SK-N-SH (cell line): ENCODE results near the gene CEACAM7. TPM values are rescaled to one million over a fixed set of nuclear protein-coding genes. Genes with fewer than 3 reads are reported as not detected.

Source experiments
- CTCF ChIA-PET: fragments of 300-600, 350-600 bp; formaldehyde crosslinking; extraction: SDS; loops from one replicate; lab custom pipeline; 2021; lab: Yijun Ruan, JAX
- POLR2A ChIA-PET: fragments of 350-600 bp; sonication (Branson Sonifier 250); formaldehyde crosslinking; extraction: SDS; loops from one replicate; lab custom pipeline; 2020; ENCODE audit warnings: antibody characterized with exemption, inconsistent platforms; lab: Yijun Ruan, JAX
- DNase-seq: peaks from one replicate; pipeline ENCODE4 v3.0.0; 2012
- H2AFZ ChIP-seq: fragments of 200-600 bp; sonication (generic); 2 replicates; pipeline ENCODE4 v1.8.1; 2016; ENCODE audit warnings: antibody characterized with exemption, mild to moderate bottlenecking, low read depth
- H3F3A ChIP-seq: fragments of 200-600 bp; sonication (generic); replicated peaks from 2 replicates; pipeline ENCODE3; 2016; ENCODE audit warnings: antibody characterized with exemption, mild to moderate bottlenecking; ENCODE audit not compliant: insufficient read depth
- H3K27ac ChIP-seq, 2 experiments: fragments of 200-500 bp in 1 of 2; fragments of 200-600 bp in 1 of 2; sonication (Bioruptor generic) in 1 of 2; sonication (generic), shearing (Covaris generic) in 1 of 2; 2 replicates each; pipeline versions ENCODE4 v1.5.1 to v1.6.1; 2014 to 2016; ENCODE audit warnings: low read depth in 2 of 2, inconsistent platforms in 1 of 2, low read length in 1 of 2, mild to moderate bottlenecking in 1 of 2, mixed read lengths in 1 of 2
- H3K27me3 ChIP-seq: fragments of 200-600 bp; sonication (generic), shearing (Covaris generic); 2 replicates; pipeline ENCODE4 v1.6.1; 2016; ENCODE audit warnings: mixed run types; ENCODE audit not compliant: insufficient read depth
- H3K36me3 ChIP-seq, 2 experiments: fragments of 200-500 bp in 1 of 2; fragments of 200-600 bp in 1 of 2; sonication (Bioruptor generic) in 1 of 2; sonication (generic) in 1 of 2; replicated peaks in 1 of 2; 2 replicates each; pipeline versions ENCODE3 to v1.5.1; 2014 to 2016; ENCODE audit warnings: low read length in 1 of 2, mild to moderate bottlenecking in 1 of 2; ENCODE audit not compliant: insufficient read depth in 2 of 2, control insufficient read depth in 1 of 2
- H3K4me1 ChIP-seq, 2 experiments: fragments of 200-500 bp in 1 of 2; fragments of 200-600 bp in 1 of 2; sonication (Bioruptor generic) in 1 of 2; sonication (generic), shearing (Covaris generic) in 1 of 2; 2 replicates each; pipeline versions ENCODE4 v1.5.1 to v1.6.1; 2014 to 2016; ENCODE audit warnings: low read depth in 1 of 2, low read length in 1 of 2, mixed run types in 1 of 2; ENCODE audit not compliant: insufficient read depth in 2 of 2, control insufficient read depth in 1 of 2
- H3K4me2 ChIP-seq: fragments of 200-600 bp; sonication (generic), shearing (Covaris generic); 2 replicates; pipeline ENCODE4 v1.6.1; 2017; ENCODE audit warnings: mixed run types
- H3K4me3 ChIP-seq, 2 experiments: fragments of 200-500 bp in 1 of 2; fragments of 200-600 bp in 1 of 2; sonication (Bioruptor generic) in 1 of 2; sonication (generic), shearing (Covaris generic) in 1 of 2; 2 replicates each; pipeline versions ENCODE4 v1.5.1 to v1.8.1; 2014 to 2016; ENCODE audit warnings: low read depth in 2 of 2, inconsistent platforms in 1 of 2, low read length in 1 of 2, mild to moderate bottlenecking in 1 of 2, mixed read lengths in 1 of 2, moderate library complexity in 1 of 2
- H3K79me2 ChIP-seq: fragments of 200-600 bp; sonication (generic); 2 replicates; pipeline ENCODE4 v1.8.1; 2017; ENCODE audit warnings: mild to moderate bottlenecking; ENCODE audit not compliant: insufficient read depth
- H3K9ac ChIP-seq: fragments of 200-600 bp; sonication (generic); 2 replicates; pipeline ENCODE4 v1.6.1; 2017; ENCODE audit warnings: mixed run types
- H3K9me2 ChIP-seq: fragments of 200-600 bp; sonication (generic); 2 replicates; pipeline ENCODE4 v1.6.1; 2017; ENCODE audit warnings: mixed run types
- H3K9me3 ChIP-seq: fragments of 200-600 bp; sonication (generic); 2 replicates; pipeline ENCODE4 v1.6.1; 2017; ENCODE audit warnings: mixed run types, mild to moderate bottlenecking, moderate library complexity
- H4K20me1 ChIP-seq: fragments of 200-600 bp; sonication (generic); 2 replicates; pipeline ENCODE4 v1.6.1; 2017; ENCODE audit warnings: mild to moderate bottlenecking, mixed run types; ENCODE audit not compliant: insufficient read depth
- ELF1 ChIP-seq: IDR thresholded peaks from 2 replicates; pipeline ENCODE4 v1.4.0; 2012
- EP300 ChIP-seq, 2 experiments: IDR thresholded peaks; 2 replicates each; pipeline versions ENCODE4 v1.4.0 to v1.6.1; 2012; ENCODE audit warnings: borderline replicate concordance in 1 of 2, low read depth in 1 of 2, low read length in 1 of 2
- FOXM1 ChIP-seq: IDR thresholded peaks from 2 replicates; pipeline ENCODE4 v1.4.0; 2012; ENCODE audit warnings: low read depth, mild to moderate bottlenecking
- GATA2 ChIP-seq: sonication (generic); formaldehyde crosslinking; IDR thresholded peaks from 2 replicates; pipeline ENCODE4 v1.5.0; 2020; ENCODE audit warnings: mild to moderate bottlenecking, missing genetic modification reagents
- NFIC ChIP-seq: IDR thresholded peaks from 2 replicates; pipeline ENCODE4 v1.4.0; 2012; ENCODE audit warnings: borderline replicate concordance
- NRF1 ChIP-seq: IDR thresholded peaks from 2 replicates; pipeline ENCODE4 v1.6.1; 2012; ENCODE audit warnings: low read depth, mild to moderate bottlenecking, low read length
- POLR2AphosphoS5 ChIP-seq: IDR thresholded peaks from 2 replicates; pipeline ENCODE4 v1.6.1; 2012; ENCODE audit warnings: low read depth, low read length
- RAD21 ChIP-seq: IDR thresholded peaks from 2 replicates; pipeline ENCODE4 v1.6.1; 2012; ENCODE audit warnings: mild to moderate bottlenecking, low read length
- RFX5 ChIP-seq: IDR thresholded peaks from 2 replicates; pipeline ENCODE4 v1.6.1; 2012; ENCODE audit warnings: mild to moderate bottlenecking, improper control_type of control experiment, low read length
- RXRA ChIP-seq: IDR thresholded peaks from 2 replicates; pipeline ENCODE4 v1.4.0; 2012; ENCODE audit warnings: low read depth, mild to moderate bottlenecking, borderline replicate concordance
- SMC3 ChIP-seq: IDR thresholded peaks from 2 replicates; pipeline ENCODE4 v1.6.1; 2012; ENCODE audit warnings: low read depth, low read length, improper control_type of control experiment
- TAF1 ChIP-seq: IDR thresholded peaks from 2 replicates; pipeline ENCODE4 v1.6.1; 2012; ENCODE audit warnings: low read depth, mild to moderate bottlenecking, low read length, moderate library complexity, borderline replicate concordance
- TEAD4 ChIP-seq: IDR thresholded peaks from 2 replicates; pipeline ENCODE4 v1.4.0; 2012; ENCODE audit warnings: mild to moderate bottlenecking, borderline replicate concordance; ENCODE audit not compliant: insufficient read depth
- YY1 ChIP-seq: IDR thresholded peaks from 2 replicates; pipeline ENCODE4 v1.4.0; 2012; ENCODE audit warnings: low read depth, mild to moderate bottlenecking
- WGBS: methylation state at CpG from one replicate; pipeline ENCODE4 v1.1.6; 2017; ENCODE audit warnings: low lambda C conversion rate; 5-methylcytosine and 5-hydroxymethylcytosine counted together
- polyA plus RNA-seq, 3 experiments: library from polyadenylated mRNA; depleted of rRNA; stranded (reverse); fragments of >200 nt; gene quantifications; 2 replicates each; pipeline ENCODE4 v1.2.3, GENCODE V29; 2012
- TF ChIP-seq, protein P1 (sequence below): IDR thresholded peaks from 2 replicates; pipeline ENCODE4 v1.6.1; 2012; ENCODE audit warnings: mild to moderate bottlenecking, low read depth, low read length, moderate library complexity
- TF ChIP-seq, protein P2 (sequence below): IDR thresholded peaks from 2 replicates; pipeline ENCODE4 v1.4.0; 2012; ENCODE audit warnings: low read depth, borderline replicate concordance
- TF ChIP-seq, protein P3 (sequence below): IDR thresholded peaks from 2 replicates; pipeline ENCODE4 v1.4.0; 2012; ENCODE audit warnings: low read depth
- TF ChIP-seq, protein P4 (sequence below): IDR thresholded peaks from 2 replicates; pipeline ENCODE4 v1.4.0; 2012; ENCODE audit warnings: low read depth, borderline replicate concordance
- TF ChIP-seq, protein P5 (sequence below): fragments of 150-350 bp; IDR thresholded peaks from 2 replicates; pipeline ENCODE4 v1.6.1; 2017; ENCODE audit warnings: antibody characterized with exemption, low read length, low read depth, borderline replicate concordance

CEACAM7 gene
- polyA plus RNA-seq, 1 of the 3 experiments (the other 2 are of a cell fraction) = not detected

DNA sequence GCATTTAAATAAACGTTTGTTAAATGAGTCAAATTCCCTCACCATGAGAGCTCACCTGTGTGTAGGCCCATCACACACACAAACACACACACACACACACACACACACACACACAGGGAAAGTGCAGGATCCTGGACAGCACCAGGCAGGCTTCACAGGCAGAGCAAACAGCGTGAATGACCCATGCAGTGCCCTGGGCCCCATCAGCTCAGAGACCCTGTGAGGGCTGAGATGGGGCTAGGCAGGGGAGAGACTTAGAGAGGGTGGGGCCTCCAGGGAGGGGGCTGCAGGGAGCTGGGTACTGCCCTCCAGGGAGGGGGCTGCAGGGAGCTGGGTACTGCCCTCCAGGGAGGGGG lies 11.9 kb upstream of the CEACAM7 start:
- ChIA-PET CTCF (no interaction called here), POLR2A (no interaction called here)
- H3K9me2 ChIP-seq = no peaks in the 10 kb centered on the region
- H3K79me2 ChIP-seq = no peaks in the 10 kb centered on the region
- H3F3A ChIP-seq = no peaks in the 10 kb centered on the region
- TF ChIP-seq YY1 = no peak
- no peak for TF ChIP-seq RFX5
- no peak for TF ChIP-seq RXRA
- no peak for TF ChIP-seq GATA2 (CRISPR knock-in tag)
- TF ChIP-seq, protein P1, sequence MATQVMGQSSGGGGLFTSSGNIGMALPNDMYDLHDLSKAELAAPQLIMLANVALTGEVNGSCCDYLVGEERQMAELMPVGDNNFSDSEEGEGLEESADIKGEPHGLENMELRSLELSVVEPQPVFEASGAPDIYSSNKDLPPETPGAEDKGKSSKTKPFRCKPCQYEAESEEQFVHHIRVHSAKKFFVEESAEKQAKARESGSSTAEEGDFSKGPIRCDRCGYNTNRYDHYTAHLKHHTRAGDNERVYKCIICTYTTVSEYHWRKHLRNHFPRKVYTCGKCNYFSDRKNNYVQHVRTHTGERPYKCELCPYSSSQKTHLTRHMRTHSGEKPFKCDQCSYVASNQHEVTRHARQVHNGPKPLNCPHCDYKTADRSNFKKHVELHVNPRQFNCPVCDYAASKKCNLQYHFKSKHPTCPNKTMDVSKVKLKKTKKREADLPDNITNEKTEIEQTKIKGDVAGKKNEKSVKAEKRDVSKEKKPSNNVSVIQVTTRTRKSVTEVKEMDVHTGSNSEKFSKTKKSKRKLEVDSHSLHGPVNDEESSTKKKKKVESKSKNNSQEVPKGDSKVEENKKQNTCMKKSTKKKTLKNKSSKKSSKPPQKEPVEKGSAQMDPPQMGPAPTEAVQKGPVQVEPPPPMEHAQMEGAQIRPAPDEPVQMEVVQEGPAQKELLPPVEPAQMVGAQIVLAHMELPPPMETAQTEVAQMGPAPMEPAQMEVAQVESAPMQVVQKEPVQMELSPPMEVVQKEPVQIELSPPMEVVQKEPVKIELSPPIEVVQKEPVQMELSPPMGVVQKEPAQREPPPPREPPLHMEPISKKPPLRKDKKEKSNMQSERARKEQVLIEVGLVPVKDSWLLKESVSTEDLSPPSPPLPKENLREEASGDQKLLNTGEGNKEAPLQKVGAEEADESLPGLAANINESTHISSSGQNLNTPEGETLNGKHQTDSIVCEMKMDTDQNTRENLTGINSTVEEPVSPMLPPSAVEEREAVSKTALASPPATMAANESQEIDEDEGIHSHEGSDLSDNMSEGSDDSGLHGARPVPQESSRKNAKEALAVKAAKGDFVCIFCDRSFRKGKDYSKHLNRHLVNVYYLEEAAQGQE = no peak
- no peak for TF ChIP-seq POLR2AphosphoS5
- no peak overlapping the region for H2AFZ ChIP-seq
- no peaks in the 10 kb centered on the region for H3K27me3 ChIP-seq
- H3K4me1 ChIP-seq = peaks cover 0 to 16% of the 10 kb centered on the region in 2 experiments; a peak in 1 of 4 replicates
- no peak overlapping the region for H3K4me3 ChIP-seq
- H3K4me2 ChIP-seq = no peak overlapping the region
- H3K27ac ChIP-seq = no peak overlapping the region
- no peak overlapping the region for H3K9ac ChIP-seq
- H3K9me3 ChIP-seq = no peaks in the 10 kb centered on the region
- DNase-seq = no peak
- no peaks in the 10 kb centered on the region for H4K20me1 ChIP-seq
- no peaks in the 10 kb centered on the region for H3K36me3 ChIP-seq
- 6% methylated on average over 2 of the region's 2 CpGs for WGBS

DNA sequence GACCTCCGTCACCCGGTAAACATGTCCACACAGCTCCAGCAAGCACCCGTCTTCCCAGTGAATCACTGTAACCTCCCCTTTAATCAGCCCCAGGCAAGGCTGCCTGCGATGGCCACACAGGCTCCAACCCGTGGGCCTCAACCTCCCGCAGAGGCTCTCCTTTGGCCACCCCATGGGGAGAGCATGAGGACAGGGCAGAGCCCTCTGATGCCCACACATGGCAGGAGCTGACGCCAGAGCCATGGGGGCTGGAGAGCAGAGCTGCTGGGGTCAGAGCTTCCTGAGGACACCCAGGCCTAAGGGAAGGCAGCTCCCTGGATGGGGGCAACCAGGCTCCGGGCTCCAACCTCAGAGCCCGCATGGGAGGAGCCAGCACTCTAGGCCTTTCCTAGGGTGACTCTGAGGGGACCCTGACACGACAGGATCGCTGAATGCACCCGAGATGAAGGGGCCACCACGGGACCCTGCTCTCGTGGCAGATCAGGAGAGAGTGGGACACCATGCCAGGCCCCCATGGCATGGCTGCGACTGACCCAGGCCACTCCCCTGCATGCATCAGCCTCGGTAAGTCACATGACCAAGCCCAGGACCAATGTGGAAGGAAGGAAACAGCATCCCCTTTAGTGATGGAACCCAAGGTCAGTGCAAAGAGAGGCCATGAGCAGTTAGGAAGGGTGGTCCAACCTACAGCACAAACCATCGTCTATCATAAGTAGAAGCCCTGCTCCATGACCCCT lies 11.3 kb upstream of the CEACAM7 start:
- H3K4me3 ChIP-seq = no peak overlapping the region
- H3K9ac ChIP-seq = no peak overlapping the region
- CTCF ChIA-PET = interaction anchor here (1.6 kb wide), 1 partner anchor 57 kb away, joined by 8 read pairs; no protein-coding TSS in a partner anchor
- no peaks in the 10 kb centered on the region for H3K9me3 ChIP-seq
- no peak overlapping the region for H2AFZ ChIP-seq
- H3K9me2 ChIP-seq = no peaks in the 10 kb centered on the region
- H3K79me2 ChIP-seq = no peaks in the 10 kb centered on the region
- POLR2A ChIA-PET = no interaction called here
- peaks cover 0 to 16% of the 10 kb centered on the region in 2 experiments; a peak in 1 of 4 replicates for H3K4me1 ChIP-seq
- WGBS = 10% methylated on average over 15 of the region's 17 CpGs
- no peaks in the 10 kb centered on the region for H4K20me1 ChIP-seq
- H3K36me3 ChIP-seq = no peaks in the 10 kb centered on the region
- H3K27me3 ChIP-seq = no peaks in the 10 kb centered on the region
- DNase-seq = no peak
- H3F3A ChIP-seq = no peaks in the 10 kb centered on the region
- H3K4me2 ChIP-seq = no peak overlapping the region
- H3K27ac ChIP-seq = no peak overlapping the region
- TF ChIP-seq, protein P2, sequence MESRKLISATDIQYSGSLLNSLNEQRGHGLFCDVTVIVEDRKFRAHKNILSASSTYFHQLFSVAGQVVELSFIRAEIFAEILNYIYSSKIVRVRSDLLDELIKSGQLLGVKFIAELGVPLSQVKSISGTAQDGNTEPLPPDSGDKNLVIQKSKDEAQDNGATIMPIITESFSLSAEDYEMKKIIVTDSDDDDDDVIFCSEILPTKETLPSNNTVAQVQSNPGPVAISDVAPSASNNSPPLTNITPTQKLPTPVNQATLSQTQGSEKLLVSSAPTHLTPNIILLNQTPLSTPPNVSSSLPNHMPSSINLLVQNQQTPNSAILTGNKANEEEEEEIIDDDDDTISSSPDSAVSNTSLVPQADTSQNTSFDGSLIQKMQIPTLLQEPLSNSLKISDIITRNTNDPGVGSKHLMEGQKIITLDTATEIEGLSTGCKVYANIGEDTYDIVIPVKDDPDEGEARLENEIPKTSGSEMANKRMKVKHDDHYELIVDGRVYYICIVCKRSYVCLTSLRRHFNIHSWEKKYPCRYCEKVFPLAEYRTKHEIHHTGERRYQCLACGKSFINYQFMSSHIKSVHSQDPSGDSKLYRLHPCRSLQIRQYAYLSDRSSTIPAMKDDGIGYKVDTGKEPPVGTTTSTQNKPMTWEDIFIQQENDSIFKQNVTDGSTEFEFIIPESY = no peak
- TF ChIP-seq TEAD4 (no peak), RAD21 (no peak), EP300 (IDR thresholded peaks at IDR 0.05; ENCODE audit: borderline replicate concordance in 1 of 2, low read depth in 1 of 2, low read length in 1 of 2) (no peak), SMC3 (no peak), NFIC (no peak), ELF1 (no peak), NRF1 (no peak), TAF1 (no peak), FOXM1 (no peak), YY1 (no peak), RFX5 (no peak)
- TF ChIP-seq, protein P3, sequence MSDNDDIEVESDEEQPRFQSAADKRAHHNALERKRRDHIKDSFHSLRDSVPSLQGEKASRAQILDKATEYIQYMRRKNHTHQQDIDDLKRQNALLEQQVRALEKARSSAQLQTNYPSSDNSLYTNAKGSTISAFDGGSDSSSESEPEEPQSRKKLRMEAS = no peak
- TF ChIP-seq, protein P4, sequence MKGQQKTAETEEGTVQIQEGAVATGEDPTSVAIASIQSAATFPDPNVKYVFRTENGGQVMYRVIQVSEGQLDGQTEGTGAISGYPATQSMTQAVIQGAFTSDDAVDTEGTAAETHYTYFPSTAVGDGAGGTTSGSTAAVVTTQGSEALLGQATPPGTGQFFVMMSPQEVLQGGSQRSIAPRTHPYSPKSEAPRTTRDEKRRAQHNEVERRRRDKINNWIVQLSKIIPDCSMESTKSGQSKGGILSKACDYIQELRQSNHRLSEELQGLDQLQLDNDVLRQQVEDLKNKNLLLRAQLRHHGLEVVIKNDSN = no peak
- TF ChIP-seq, protein P5, sequence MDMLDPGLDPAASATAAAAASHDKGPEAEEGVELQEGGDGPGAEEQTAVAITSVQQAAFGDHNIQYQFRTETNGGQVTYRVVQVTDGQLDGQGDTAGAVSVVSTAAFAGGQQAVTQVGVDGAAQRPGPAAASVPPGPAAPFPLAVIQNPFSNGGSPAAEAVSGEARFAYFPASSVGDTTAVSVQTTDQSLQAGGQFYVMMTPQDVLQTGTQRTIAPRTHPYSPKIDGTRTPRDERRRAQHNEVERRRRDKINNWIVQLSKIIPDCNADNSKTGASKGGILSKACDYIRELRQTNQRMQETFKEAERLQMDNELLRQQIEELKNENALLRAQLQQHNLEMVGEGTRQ = no peak
